Esophagus muscularis mucosa (tissue), 4 donors: ENCODE results near the gene MAP4K1. TPM values are rescaled to one million over a fixed set of nuclear protein-coding genes. Genes with fewer than 3 reads are reported as not detected.

Experiments
- DNase-seq: peaks from one replicate; pipeline ENCODE4 v3.0.0-alpha.2; 2017; ENCODE audit errors: extremely low spot score
- H3K27ac ChIP-seq, 4 donors: fragments of 200-600 bp; sonication (generic); replicated peaks in 1 of 4; 1 replicate in 3 of 4; 2 replicates in 1 of 4; pipeline ENCODE4 v1.5.1; 2016 to 2019; ENCODE audit warnings: mild to moderate bottlenecking in 1 of 4
- H3K27me3 ChIP-seq, 4 donors: fragments of 200-600 bp; sonication (generic); one replicate each; pipeline versions ENCODE4 v1.5.1 to v1.6.0; 2016 to 2019
- H3K36me3 ChIP-seq, 4 donors: fragments of 200-600 bp; sonication (generic); one replicate each; pipeline ENCODE4 v1.5.1; 2016 to 2019
- H3K4me1 ChIP-seq, 4 donors: fragments of 200-600 bp; sonication (generic); one replicate each; pipeline ENCODE4 v1.5.1; 2016 to 2019
- H3K4me3 ChIP-seq, 4 donors: fragments of 200-600 bp; sonication (generic); 1 replicate in 2 of 4; 2 replicates in 2 of 4; pipeline ENCODE4 v1.5.1; 2016 to 2019; ENCODE audit warnings: mild to moderate bottlenecking in 4 of 4, moderate library complexity in 1 of 4
- H3K9me3 ChIP-seq, 4 donors: fragments of 200-600 bp; sonication (generic); 1 replicate in 3 of 4; 2 replicates in 1 of 4; pipeline ENCODE4 v1.5.1; 2016 to 2019
- EP300 ChIP-seq: sonication (generic); formaldehyde crosslinking; IDR thresholded peaks from one replicate; pipeline ENCODE4 v1.6.1; 2017; ENCODE audit warnings: antibody characterized with exemption
- POLR2A ChIP-seq: fragments of 450-650 bp; IDR thresholded peaks from one replicate; pipeline ENCODE4 v1.6.1; 2017; ENCODE audit warnings: antibody characterized with exemption, moderate library complexity, mild to moderate bottlenecking, low read depth
- POLR2AphosphoS5 ChIP-seq, 2 donors: sonication (generic); formaldehyde crosslinking; IDR thresholded peaks; one replicate each; pipeline ENCODE4 v1.6.1; 2017; ENCODE audit warnings: antibody characterized with exemption in 2 of 2
- WGBS: methylation state at CpG from one replicate; pipeline ENCODE4 v1.1.5; 2018; 5-methylcytosine and 5-hydroxymethylcytosine counted together
- intact Hi-C: fragments of 100-400 bp; cut with DNase I; formaldehyde crosslinking; loops from one replicate; pipeline ENCODE4 v1.15.1; 2023
- total RNA-seq, 4 donors: library from RNA; depleted of rRNA; stranded (reverse); fragments of >200 nt; gene quantifications; one replicate each; pipeline versions ENCODE4 v1.1.0 to v1.2.1, GENCODE V29; 2016
- TF ChIP-seq, protein P1 (sequence below), 3 experiments: fragments of 200-600 bp in 2 of 3; fragments of 450-650 bp in 1 of 3; sonication (generic) in 2 of 3; IDR thresholded peaks; one replicate each; pipeline ENCODE4 v1.5.1; 2017 to 2019; ENCODE audit warnings: antibody characterized with exemption in 3 of 3, mild to moderate bottlenecking in 2 of 3, moderate library complexity in 1 of 3

Gene MAP4K1
- total RNA-seq, 4 donors from 2014 or later: 1.2 to 4.5 (median 3.1) TPM

DNA sequence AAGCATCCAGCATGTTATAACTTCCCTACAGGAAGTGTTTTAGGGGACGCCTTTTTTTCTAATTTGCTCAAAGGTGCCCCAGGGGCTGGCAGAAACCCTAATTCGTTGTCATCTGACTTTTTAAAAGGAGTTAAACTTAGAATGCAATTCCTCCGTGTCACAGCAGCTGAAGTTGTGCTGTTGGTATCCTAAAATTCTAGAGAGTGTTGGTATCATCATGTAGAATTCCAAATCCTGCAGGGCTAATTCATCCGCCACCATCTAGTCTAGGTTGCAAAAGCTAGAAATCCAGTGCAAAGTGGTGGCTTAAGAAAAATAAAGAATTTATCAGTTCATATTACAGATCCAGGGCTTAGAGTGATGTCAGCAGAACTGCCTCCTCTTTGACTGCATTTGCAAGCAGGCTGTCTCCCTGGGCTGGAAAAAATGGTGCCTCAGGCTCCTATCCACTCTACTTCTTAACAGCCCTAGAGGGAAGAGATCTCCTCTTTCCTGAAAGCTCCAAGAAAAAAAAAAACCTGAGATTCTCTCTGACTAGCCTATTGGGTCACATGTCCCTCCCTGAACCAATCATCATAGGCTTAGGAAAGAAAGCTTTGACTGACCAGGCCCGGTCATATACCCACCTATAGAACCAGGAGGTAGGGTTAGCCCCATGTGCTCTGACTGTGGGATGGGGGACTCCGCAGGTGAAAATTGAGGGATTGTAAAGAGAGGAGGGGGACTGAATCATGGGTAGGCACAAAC is 73.0 kb downstream of the MAP4K1 start:
- 46% methylated on average over 6 of the region's 6 CpGs for WGBS
- TF ChIP-seq POLR2AphosphoS5 (IDR thresholded peaks at IDR 0.05): no peak
- TF ChIP-seq, protein P1, sequence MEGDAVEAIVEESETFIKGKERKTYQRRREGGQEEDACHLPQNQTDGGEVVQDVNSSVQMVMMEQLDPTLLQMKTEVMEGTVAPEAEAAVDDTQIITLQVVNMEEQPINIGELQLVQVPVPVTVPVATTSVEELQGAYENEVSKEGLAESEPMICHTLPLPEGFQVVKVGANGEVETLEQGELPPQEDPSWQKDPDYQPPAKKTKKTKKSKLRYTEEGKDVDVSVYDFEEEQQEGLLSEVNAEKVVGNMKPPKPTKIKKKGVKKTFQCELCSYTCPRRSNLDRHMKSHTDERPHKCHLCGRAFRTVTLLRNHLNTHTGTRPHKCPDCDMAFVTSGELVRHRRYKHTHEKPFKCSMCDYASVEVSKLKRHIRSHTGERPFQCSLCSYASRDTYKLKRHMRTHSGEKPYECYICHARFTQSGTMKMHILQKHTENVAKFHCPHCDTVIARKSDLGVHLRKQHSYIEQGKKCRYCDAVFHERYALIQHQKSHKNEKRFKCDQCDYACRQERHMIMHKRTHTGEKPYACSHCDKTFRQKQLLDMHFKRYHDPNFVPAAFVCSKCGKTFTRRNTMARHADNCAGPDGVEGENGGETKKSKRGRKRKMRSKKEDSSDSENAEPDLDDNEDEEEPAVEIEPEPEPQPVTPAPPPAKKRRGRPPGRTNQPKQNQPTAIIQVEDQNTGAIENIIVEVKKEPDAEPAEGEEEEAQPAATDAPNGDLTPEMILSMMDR (IDR thresholded peaks at IDR 0.05): peak in 1 of 3 experiments; percentile 62
- intact Hi-C loops: loop anchor here (2.0 to 10.0 kb wide), 3 partner anchors 60 to 380 kb away; no protein-coding TSS in a partner anchor
- Histone ChIP-seq H3K4me3 (peak overlapping the region in 1 of 4 donors; percentile 43), H3K4me1 (peaks cover 0 to 21% (median 14%) of the 10 kb centered on the region in 4 donors), H3K36me3 (no peaks in the 10 kb centered on the region), H3K27me3 (no peaks in the 10 kb centered on the region), H3K27ac (peak overlapping the region in 1 of 4 donors; percentile 51), H3K9me3 (no peaks in the 10 kb centered on the region)
- no peak for DNase-seq

DNA sequence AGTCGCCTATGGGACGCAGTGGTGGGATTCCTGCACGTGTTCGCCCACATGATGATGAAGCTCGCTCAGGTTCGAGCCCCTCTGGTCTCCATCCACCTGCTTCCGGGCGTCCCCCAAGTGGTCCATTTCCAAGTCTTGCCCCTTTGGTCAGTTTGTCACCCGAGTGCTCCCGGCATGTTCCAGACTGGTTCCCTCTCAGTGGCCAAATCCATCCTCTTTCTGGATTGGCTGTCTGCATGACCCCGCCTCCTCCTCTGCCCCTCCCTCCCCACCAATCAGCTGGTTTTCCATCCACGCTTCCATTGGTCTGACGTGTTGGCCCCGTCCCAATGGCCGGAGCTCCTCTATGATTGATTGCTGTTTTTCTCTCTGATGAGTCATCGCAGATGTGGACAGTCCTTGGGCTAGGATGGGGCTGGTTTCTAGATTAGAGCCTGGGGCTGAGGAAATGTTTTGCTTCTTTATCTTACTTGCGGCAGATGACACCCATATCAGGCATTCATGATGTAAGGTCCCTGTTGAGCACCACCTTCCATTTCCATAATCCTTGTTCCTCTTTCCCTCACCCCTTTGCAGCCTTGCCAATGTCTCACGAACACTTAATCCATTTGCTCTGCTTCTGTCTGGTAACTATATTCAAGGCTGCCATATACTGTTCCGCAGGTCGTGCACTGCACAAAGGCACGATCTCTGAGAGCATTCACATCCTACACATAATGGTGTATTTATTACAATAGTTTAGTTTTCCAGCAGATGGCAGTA is 73.8 kb downstream of the MAP4K1 start:
- H3K9me3 ChIP-seq: no peaks in the 10 kb centered on the region
- peak overlapping the region in 1 of 4 donors; percentile 51 for H3K27ac ChIP-seq
- intact Hi-C loops: loop anchor here (2.0 to 10.0 kb wide), 3 partner anchors 61 to 381 kb away; no protein-coding TSS in a partner anchor
- WGBS: 22% methylated on average over 20 of the region's 21 CpGs
- peak overlapping the region in 2 of 4 donors; percentile 8 to 43 for H3K4me3 ChIP-seq
- no peaks in the 10 kb centered on the region for H3K27me3 ChIP-seq
- no peak for DNase-seq
- no peaks in the 10 kb centered on the region for H3K36me3 ChIP-seq
- H3K4me1 ChIP-seq: peaks cover 0 to 25% (median 20%) of the 10 kb centered on the region in 4 donors
- TF ChIP-seq POLR2A: no peak
- TF ChIP-seq POLR2AphosphoS5 (IDR thresholded peaks at IDR 0.05): peak; percentile 32 to 40
- TF ChIP-seq, protein P1 (IDR thresholded peaks at IDR 0.05): peak in 2 of 3 experiments; percentile 61 to 63
- TF ChIP-seq EP300: no peak

DNA sequence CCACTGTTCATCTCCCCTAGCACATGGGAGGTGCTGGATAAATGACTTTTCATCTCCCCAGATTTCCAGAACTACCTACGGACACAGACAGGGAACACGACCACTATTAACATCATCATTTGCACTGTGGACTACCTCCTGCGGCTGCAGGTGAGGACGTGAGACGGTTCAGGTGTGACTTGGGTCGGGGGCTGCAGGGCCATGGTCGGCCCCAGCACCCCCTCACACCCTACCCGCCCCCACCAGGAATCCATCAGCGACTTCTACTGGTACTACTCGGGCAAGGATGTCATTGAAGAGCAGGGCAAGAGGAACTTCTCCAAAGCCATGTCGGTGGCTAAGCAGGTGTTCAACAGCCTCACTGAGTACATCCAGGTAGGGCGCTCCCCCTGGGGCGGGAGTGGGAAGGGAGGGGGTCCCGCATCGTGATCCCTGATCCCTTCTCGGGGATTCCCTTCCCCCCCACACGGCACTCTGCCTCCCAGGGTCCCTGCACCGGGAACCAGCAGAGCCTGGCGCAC is 74.4 kb downstream of the MAP4K1 start:
- H3K4me1 ChIP-seq: peaks cover 0 to 31% (median 27%) of the 10 kb centered on the region in 4 donors
- no peak for DNase-seq
- H3K27ac ChIP-seq: peak overlapping the region in 1 of 4 donors; percentile 42
- TF ChIP-seq POLR2AphosphoS5 (IDR thresholded peaks at IDR 0.05) (no peak), EP300 (no peak), POLR2A (no peak)
- TF ChIP-seq, protein P1 (IDR thresholded peaks at IDR 0.05): no peak
- H3K4me3 ChIP-seq: peak overlapping the region in 1 of 4 donors; percentile 43
- H3K36me3 ChIP-seq: no peaks in the 10 kb centered on the region
- no peaks in the 10 kb centered on the region for H3K27me3 ChIP-seq
- intact Hi-C loops: loop anchor here (10.0 kb wide), 2 partner anchors 61 to 381 kb away; no protein-coding TSS in a partner anchor
- WGBS: 40% methylated on average over 6 of the region's 19 CpGs
- H3K9me3 ChIP-seq: no peaks in the 10 kb centered on the region

DNA sequence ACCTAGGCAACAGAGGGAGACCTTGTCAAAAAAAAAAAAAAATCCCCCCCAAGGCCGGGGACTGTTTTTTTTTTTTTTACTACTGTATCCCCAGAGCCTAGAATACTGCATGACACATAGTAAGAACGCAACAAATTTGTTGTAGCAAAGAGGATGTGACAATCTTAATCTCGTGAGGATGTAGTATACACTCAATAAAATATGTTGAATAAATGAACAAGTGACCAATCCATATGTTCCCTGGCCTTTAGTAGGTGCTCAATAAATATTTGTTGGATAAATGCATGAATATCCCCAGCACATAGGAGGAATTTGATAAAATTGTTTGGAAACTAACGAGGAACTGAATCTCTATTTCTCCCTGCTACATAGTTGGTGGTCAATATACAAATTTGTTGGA is 75.7 kb downstream of the MAP4K1 start:
- intact Hi-C loops: loop anchor here (10.0 kb wide), 2 partner anchors 63 to 383 kb away; no protein-coding TSS in a partner anchor
- Histone ChIP-seq H3K9me3 (no peaks in the 10 kb centered on the region), H3K27ac (no peak overlapping the region), H3K27me3 (no peaks in the 10 kb centered on the region), H3K4me3 (no peak overlapping the region), H3K36me3 (no peaks in the 10 kb centered on the region), H3K4me1 (peaks cover 0 to 36% (median 31%) of the 10 kb centered on the region in 4 donors)
- TF ChIP-seq POLR2A (no peak), EP300 (no peak), POLR2AphosphoS5 (IDR thresholded peaks at IDR 0.05) (no peak)
- TF ChIP-seq, protein P1 (IDR thresholded peaks at IDR 0.05): no peak
- 81% methylated on average over 4 of the region's 4 CpGs for WGBS
- no peak for DNase-seq
